ENCODE results near the gene SORBS2.

SORBS2 gene

DNA sequence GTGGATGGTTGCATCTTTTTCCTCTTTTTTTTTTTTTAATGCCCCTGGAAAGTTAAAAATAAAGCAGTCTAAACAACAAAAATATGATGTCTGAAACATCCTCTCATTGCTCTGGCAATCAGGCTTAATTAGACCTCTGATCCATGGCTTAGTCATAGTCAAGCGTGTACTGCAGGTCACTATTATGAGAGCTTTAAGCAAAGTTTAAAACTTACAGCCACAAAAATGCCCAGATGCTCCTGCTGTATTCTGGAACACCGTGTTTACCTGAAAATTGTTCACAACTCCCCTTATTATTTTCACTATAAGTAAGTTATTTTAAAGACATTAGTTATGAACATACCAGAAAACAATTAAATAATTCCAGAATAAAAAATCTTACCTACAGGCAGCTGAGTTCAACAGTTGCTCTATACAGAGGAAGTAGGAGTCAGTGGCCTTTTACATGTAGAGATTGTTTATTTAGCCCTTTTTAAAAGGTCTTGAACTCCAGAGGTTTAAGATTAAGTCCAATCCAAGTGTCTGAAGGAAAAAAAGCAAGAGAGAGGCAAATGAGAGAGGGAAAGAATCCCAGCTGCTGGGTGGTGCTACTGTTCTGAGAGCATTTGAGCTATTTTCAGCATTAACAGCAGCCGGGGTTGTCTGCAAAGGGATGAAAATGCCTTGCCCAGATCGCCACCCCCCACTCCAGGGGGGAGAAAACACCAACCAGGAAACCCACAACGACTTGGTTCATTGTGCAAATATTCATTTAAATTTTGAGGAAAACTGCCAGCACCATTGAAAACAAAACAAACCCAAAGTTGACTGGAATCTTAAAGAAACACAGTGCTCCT lies 36.9 kb downstream of the SORBS2 start:
- DNase-seq (ENCODE audit: low read depth) = peak; percentile 96

GRCh38 chr4:185774131-185774653 lies 37.8 kb downstream of the SORBS2 start:
- DNase-seq (ENCODE audit: low read depth) = no peak

- DNase-seq (ENCODE audit: low read depth) = no peak
Measured at GRCh38 chr4:185773419-185773818, 38.6 kb downstream of the SORBS2 start.

DNA sequence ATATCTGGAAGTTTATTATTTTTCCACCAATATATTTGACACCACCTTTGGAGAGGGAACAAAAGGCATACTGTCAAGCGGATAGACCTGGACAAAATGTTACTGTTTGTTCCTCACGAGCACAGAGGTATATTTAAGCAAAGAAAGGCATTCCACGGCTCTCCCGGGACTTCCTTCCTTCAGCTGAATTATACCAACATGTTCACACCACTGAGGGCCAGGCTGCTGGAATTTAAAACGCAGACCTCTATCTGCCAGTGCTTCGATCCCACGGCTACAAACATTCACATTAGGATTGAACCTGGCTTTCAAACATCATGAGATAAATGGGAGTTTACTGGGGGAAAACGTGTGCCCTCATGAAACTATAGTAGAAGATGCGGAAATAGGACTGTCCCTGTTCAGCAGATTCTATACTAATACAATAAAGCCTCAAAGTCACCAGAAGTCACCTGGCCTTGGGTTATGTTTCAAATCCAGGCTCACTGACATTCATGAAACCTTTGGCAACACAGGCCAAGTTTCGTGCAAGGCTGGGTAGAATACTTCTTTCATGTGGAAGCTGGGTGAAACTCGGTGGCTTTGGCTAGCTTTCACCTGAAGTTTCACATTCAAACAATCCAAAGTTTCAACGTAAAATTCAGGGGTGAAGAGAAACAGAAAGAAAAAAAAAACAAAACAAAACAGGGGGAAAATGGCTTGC lies 39.5 kb downstream of the SORBS2 start:
- DNase-seq (ENCODE audit: low read depth) = no peak

DNA sequence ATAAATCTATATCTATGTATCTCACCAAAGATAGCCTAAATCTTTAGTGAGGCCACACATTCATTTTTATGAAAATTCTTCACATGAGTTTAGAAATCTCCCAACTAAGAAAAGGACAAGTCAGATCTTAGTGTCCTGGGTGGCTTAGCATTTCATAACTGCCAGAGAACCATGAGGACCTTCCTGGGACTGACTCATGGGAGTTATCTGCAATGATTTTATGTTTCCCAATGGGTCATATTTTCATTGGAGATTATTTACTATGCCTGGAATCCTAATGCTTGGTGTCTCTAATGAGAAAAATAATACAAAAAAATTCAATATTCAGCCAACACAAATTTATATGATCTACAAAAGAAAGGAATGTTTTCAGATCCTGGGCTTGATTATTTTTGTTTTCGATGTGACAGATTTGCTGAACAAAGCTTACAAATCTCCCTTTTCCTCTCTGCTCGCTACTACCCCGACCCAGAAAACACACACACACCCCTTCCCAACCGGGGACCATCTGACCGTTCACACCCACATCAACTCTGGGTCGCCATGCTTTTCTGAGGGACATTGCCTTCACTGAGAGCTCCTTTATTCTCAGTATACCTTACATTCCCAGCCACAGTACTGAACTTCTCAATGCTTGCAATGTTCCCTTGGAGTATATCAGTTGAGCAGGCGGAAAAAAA lies 40.1 kb downstream of the SORBS2 start:
- DNase-seq (ENCODE audit: low read depth) = peak; percentile 68

- DNase-seq (ENCODE audit: low read depth) = no peak
Measured at GRCh38 chr4:185767528-185767927, 44.5 kb downstream of the SORBS2 start.

DNA sequence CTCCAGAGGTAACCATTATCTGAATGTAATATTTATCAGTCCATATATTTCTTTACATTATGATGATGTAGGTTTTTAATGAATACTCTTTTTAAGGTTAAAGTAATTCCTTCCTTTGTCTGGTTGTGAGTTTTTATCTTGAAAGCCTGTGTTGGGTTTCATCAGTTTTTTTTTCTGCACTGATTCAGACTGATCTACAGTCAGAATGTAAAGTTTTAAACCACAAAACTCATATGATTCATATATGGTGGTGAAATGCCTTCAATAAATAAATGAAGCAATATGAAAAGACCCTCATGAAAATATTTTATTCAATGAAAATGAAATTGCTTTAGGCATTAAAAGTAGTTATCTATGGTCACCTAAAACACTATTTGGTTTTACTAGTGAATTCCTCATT lies 47.1 kb downstream of the SORBS2 start:
- no peak for DNase-seq (ENCODE audit: low read depth)

DNA sequence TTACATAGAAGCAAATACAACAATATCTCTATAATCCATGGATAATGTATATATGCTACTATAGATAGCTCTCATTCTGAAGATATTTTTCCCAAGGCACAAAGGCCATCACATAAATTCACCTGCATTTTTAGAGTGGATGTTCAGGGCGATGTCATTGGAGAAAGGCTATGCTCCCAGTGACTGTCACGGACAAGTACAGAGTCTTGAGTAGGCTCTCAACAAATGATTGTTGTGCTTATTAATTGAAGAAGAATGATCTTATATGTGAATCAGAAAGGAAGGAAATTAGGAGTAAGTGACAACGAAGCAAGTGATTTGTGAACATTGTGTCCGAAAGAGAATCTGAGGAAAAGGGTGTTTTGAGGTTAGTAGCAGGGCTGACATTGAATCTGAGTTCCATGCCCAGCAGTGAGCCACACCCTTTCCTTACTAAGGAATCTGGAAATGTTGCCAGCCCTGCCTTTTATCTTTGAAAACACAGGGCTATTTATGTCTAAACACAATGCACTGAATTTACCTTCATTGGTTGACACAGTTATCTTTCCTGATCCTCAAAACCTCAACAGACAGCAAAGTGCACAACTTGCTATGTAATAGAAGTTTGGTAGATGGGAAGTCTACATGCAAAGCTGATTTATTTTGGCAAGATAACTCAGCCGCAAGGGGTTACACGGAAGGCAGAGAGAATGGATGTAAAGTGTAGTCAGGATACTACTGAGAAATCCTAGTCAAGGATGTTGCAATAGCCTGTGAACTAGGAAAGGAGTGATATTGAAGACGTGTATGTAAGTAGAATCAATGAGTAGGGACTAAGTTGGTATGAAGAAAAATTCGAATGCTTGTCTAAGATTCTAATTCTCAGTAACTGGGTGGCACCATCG lies 50.4 kb downstream of the SORBS2 start:
- DNase-seq (ENCODE audit: low read depth) = no peak

GRCh38 chr4:185758807-185759206 lies 53.2 kb downstream of the SORBS2 start:
- no peak for DNase-seq (ENCODE audit: low read depth)

DNA sequence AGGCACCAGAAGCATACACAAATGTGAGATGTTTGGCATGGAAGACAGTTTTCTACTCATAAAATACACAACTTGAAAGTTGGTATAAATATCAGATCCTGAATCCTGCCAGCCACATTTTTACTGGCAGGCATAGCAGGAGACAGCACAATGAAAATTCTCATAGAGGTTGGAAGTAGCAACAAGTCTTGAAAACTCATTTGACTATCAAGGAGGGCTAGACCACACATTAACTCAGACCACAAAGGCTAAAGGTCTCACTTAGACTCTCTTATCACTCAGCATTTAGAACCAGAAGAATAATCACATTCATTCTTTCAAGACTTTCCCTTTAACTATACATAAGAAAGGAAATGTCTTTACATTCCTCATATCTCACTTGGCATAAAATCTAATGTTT lies 56.5 kb downstream of the SORBS2 start:
- DNase-seq (ENCODE audit: low read depth) = no peak

DNA sequence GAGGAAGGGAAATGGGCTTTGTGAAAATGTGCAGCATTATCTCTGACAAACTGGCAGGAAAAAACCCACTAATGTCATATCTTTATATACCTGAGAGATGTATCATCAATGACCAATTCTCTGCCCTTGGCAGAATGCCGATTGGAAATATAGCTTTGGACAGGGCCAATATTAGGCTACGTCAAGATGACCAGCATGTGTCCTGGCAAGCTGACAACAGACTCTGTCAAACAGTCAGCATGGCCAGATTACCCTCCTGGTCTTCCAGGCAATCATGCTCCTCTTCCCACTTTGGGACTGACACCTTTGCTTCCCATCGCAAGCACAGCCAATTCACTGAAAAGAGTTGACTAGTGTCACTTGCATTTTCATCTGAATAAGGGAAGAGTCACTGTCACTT lies 57.0 kb downstream of the SORBS2 start:
- no peak for DNase-seq (ENCODE audit: low read depth)

DNA sequence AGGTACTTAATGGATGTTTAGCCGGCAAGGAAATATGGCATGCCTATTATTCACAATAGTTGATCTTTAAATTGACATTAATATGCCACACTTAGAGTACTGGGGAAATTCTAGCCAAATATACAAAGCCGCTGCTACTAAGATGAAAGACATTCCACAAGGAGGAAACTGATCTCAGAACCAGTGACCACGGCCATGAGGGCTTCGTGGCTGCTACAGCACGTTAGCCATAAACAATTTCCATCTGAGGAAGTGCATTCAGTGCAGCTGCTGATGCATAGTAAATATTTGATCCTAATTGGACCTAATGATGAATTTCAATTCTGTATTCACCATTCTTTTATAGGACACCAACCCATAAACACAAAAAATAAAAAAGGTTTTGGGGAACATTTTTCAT lies 59.1 kb downstream of the SORBS2 start:
- DNase-seq (ENCODE audit: low read depth) = no peak

- DNase-seq (ENCODE audit: low read depth) = no peak
Measured at GRCh38 chr4:185749858-185750257, 62.1 kb downstream of the SORBS2 start.

DNA sequence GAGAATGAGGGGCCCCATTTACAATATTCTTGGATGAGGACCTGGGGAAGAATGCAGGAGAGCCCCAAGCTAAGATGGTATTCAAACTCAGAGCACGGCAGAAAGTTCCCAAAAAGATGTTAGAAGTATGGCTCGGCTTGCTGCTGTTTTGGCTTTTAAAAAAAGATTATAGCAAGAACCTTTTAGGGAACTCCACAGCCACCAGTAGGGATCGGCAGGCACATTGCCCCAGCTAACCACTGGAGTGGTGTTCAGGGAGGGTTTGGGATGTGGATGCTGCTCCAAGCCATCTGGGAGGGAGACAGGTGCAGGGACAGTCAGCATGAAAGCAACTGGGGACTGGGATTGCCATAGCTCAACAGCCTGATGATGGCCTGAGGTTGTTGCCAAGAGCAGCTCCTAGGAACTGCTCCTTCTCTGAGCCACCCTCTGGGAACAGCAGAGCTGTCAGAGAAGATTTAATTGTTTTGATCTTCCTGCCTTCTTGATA lies 63.0 kb downstream of the SORBS2 start:
- DNase-seq (ENCODE audit: low read depth) = no peak

DNA sequence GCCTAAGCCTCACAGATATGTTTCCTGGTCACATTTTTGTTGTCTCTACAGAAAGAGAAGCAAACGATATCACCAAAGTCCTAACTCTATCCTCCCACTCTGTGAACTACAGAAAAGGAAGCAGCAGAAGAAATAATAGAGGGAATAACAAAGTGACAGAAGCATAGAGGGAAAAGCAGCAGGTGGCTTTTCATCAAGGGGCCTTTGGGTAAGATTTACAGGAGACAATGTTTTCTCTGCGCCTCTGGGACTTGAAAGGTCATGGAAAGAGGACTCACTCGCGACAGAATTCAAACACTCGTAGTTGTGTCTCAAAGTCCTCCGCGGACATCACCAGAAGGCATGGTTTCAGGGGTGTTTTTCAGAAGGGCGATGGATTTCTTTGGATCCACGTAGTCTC lies 66.1 kb downstream of the SORBS2 start:
- DNase-seq (ENCODE audit: low read depth) = no peak

GRCh38 chr4:185744946-185745345 lies 67.0 kb downstream of the SORBS2 start:
- no peak for DNase-seq (ENCODE audit: low read depth)

GRCh38 chr4:185744488-185744862 lies 67.5 kb downstream of the SORBS2 start:
- DNase-seq (ENCODE audit: low read depth) = no peak

DNA sequence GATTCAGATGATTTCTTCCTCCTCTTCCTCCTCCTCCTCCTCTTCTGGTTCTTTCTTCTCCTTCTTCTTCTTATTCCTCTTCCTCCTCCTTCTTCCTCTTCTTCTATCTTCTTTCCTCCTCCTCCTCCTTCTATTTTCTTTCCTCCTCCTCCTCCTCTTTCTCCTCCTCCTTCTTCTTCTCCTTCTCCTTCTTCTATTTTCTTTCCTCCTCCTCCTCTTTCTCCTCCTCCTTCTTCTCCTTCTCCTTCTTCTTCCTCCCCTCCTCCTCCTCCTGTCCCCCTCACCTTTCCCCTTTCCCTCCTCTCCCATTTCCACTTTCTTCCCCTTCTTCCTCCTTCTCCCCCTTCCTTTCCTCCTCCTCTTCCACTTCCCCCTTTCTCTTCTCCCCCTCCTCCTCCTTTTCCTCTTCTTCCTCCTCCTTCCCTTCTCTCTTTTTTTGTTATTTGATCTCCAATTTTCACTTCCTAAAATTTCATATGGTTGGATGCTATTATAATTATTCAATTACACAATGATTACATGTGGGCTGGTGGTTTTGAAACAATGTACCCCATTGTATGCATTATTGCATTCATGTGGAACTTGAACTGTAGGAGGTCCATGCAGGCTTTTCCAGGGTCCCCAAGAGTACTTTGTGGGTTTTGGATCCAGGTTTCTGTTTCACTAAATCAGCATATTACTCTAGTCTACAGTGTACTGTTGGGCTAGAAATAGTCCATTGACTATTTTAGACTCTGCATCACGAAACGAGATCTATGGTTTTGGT lies 68.1 kb downstream of the SORBS2 start:
- no peak for DNase-seq (ENCODE audit: low read depth)

- no peak for DNase-seq (ENCODE audit: low read depth)
Measured at GRCh38 chr4:185742766-185743165, 69.2 kb downstream of the SORBS2 start.

DNA sequence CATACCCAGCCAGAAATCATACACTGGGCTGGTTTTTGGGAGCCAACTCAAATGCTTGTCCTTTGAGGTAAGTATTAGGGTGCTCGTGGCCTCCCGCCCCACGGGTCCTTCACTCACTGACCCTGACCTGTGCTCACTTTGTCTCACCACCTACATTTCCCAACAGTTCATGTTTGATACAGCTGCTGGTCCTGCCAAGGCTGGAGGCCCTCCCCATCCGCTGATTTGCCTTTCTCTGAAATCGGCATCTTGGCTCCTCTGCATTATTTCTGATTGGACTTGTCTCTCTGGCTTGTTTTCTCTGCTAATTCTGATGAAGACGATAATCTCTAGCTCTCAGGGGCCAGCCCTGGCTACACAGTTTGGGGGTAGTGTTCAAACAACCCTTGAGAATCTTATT lies 70.2 kb downstream of the SORBS2 start:
- no peak for DNase-seq (ENCODE audit: low read depth)

DNA sequence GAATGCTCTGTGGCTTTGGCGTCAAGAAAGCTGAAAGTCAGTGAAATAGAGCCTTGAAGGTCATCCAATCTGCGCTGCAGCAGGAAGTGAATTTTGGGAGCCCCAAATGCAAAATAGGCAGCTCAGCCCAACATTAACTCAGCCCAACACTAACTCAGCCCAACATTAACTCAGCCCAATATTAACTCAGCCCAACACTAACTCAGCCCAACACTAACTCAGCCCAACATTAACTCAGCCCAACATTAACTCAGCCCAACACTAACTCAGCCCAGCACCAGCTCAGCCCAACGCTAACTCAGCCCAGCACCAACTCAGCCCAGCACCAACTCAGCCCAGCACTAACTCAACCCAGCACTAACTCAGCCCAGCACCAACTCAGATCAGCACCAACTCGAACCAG lies 71.5 kb downstream of the SORBS2 start:
- DNase-seq (ENCODE audit: low read depth) = peak; percentile 29

Data from EH (cell line).